Mucosa of stomach (tissue), 1 donor: ENCODE data around the gene POT1.

Experiments used
- H3K27me3 ChIP-seq: one replicate; pipeline ENCODE4 v1.7.0; 2013; ENCODE audit warnings: mild to moderate bottlenecking, low read length; ENCODE audit not compliant: control insufficient read depth, insufficient read depth
- H3K36me3 ChIP-seq: one replicate; pipeline ENCODE4 v1.7.0; 2013; ENCODE audit warnings: low read length; ENCODE audit not compliant: control insufficient read depth, insufficient read depth
- H3K4me1 ChIP-seq: one replicate; pipeline ENCODE4 v1.7.0; 2013; ENCODE audit warnings: mild to moderate bottlenecking, low read length; ENCODE audit not compliant: control insufficient read depth, insufficient read depth
- H3K4me3 ChIP-seq: one replicate; pipeline ENCODE4 v1.7.0; 2013; ENCODE audit warnings: low read length
- H3K9ac ChIP-seq: one replicate; pipeline ENCODE4 v1.7.0; 2013; ENCODE audit warnings: mild to moderate bottlenecking, low read length, moderate library complexity
- H3K9me3 ChIP-seq: one replicate; pipeline ENCODE4 v1.7.0; 2013; ENCODE audit warnings: mild to moderate bottlenecking, low read length, moderate library complexity; ENCODE audit not compliant: control insufficient read depth
- donor health status: Pancreatic carcinoma.

POT1 gene

DNA sequence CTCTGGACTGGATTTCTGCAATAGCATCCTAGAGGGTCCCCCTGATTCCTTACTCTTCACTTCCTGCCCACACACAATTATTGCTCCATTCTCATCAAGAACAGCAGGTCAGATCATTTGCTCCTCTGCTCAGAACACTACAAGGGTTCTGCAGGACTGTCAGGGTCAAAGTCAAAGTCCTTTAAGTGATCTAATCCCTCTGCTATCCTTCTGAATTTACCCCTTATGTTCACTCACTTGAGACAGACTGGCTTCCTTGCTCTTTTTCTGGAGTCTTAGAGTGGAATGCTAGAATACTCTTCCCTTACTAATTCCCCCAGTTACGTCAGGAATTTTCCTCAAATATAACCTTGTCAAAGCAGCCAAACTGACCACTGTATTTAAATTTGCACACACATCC is 7.5 kb upstream of the POT1 start:
- no peaks in the 10 kb centered on the region for H3K27me3 ChIP-seq

DNA sequence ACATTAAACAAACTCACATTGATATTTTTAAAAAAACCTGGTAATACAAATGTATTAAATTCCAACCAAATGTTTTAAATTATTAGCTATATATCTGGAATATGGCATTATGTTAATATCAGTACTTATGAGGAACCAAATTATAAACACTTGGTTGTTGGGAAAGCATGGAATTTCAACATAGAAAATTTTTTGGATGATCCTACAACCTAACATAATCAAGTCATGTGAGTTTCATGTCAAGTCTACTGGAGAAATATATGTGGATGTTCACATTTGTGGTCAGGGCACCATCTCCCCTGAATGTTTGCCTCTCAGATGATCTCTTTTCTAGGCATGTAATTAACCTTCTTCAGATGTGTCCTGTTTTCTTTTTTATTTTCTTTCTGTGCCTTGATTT is 5.2 kb upstream of the POT1 start:
- Histone ChIP-seq H3K4me1 (no peaks in the 10 kb centered on the region), H3K36me3 (no peaks in the 10 kb centered on the region), H3K9ac (no peak overlapping the region), H3K27me3 (no peaks in the 10 kb centered on the region), H3K4me3 (no peak overlapping the region), H3K9me3 (no peaks in the 10 kb centered on the region)

More for the DNA sequence above, 7.5 kb upstream of the POT1 start:
- no peak overlapping the region for H3K4me3 ChIP-seq
- H3K36me3 ChIP-seq: no peaks in the 10 kb centered on the region
- no peaks in the 10 kb centered on the region for H3K4me1 ChIP-seq
- no peaks in the 10 kb centered on the region for H3K9me3 ChIP-seq
- H3K9ac ChIP-seq: no peak overlapping the region

DNA sequence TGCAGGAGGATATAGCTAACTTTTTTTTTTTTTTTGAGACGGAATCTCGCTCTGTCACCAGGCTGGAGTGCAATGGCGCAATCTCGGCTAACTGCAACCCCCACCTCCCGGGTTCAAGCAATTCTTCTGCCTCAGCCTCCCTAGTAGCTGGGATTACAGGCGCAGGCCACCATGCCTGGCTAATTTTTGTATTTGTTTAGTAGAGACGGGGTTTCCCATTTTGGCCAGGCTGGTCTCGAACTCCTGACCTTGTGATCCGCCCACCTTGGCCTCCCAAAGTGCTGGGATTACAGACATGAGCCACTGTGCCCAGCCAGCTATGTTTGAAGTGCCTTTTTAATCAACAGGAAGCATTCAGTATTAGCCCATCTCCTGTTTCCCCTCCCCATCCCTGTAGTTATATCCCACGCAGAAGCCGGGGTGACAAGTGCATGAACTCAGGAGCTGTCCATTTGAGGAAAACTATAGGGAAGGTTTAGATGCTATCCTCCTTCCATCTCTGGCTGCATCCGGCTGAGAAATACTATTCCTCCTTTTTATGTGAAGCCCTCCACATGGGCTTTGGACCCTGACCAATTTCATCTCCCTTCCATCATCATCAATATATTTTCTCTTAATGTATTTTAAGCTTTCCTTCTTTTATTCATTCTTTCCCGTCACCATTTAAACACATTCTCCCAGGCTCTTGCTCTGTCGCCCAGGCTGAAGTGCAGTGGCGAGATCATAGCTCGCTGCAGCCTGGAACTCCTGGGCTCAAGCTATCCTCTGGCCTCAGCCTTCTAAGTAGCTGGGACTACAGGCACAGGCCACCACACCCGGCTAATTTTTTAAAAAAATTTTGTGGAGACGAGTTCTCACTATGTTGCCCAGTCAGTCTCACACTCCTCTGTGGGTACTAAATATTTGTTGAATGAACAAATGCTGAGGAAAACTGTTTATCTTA is 1.3 kb upstream of the POT1 start:
- Histone ChIP-seq H3K27me3 (no peaks in the 10 kb centered on the region), H3K4me3 (no peak overlapping the region), H3K36me3 (no peaks in the 10 kb centered on the region), H3K9me3 (no peaks in the 10 kb centered on the region), H3K9ac (no peak overlapping the region), H3K4me1 (no peaks in the 10 kb centered on the region)

DNA sequence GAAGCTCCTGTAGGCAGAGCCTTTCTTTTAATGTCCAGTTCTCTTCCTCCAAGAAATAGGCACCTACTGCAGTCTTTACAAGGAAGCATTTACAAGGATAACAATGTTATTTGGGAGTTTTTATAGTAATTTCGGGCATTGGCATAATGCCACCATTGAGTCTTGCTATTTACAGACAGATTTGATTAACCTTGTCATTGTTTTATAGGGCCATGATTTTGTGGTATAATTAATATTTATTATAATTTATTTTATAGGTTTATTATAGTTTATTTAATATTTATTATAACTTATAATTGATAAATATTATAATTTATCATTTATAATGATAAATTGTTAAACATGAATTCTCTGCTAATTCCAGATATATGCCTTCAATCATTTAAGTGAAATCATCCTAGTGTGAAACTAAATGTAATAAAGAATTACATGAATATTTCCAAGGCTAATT is 573 bp upstream of the POT1 start:
- Histone ChIP-seq H3K4me1 (no peaks in the 10 kb centered on the region), H3K4me3 (peak overlapping the region; percentile 48), H3K36me3 (no peaks in the 10 kb centered on the region), H3K9ac (no peak overlapping the region), H3K27me3 (no peaks in the 10 kb centered on the region), H3K9me3 (no peaks in the 10 kb centered on the region)

DNA sequence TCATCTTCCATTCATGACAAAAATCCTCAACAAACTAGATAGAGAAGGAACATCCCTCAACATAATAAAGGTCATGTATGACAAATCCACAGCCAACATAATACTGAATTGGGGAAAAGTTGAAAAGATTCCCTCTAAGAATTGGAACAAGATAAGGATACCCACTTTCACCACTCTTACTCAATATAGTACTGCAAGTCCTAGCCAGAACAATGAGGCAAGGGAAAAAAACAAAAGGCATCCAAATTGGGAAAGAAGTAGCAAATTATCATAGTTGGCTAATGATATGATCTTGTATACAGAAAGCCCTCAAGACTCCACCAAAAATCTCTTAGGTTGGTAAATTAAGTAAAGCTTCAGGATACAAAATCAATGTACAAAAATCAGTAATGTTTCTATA is 4.7 kb downstream of the POT1 start:
- Histone ChIP-seq H3K9ac (no peak overlapping the region), H3K9me3 (no peaks in the 10 kb centered on the region), H3K4me3 (no peak overlapping the region), H3K27me3 (no peaks in the 10 kb centered on the region), H3K4me1 (peaks cover 5% of the 10 kb centered on the region), H3K36me3 (no peaks in the 10 kb centered on the region)

DNA sequence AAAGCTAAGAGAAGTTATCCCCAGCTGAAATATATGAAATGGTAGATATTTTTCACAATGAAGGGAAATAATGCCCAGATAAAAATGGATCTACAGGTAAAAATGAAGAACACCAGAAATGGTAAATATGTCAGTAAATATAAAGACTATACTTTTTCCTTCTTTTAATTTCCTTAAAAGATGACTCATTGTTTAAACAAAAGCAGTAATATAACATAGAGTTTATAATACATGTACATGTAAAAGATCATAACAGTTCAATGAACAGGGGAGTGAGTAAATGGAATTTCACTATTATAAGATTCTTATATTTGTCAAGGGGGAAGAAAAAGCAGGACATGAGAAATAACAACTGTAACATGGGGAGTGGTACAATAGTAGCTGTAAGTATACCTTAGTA is 7.4 kb downstream of the POT1 start:
- H3K4me3 ChIP-seq: no peak overlapping the region
- no peaks in the 10 kb centered on the region for H3K36me3 ChIP-seq
- H3K9ac ChIP-seq: no peak overlapping the region
- H3K27me3 ChIP-seq: no peaks in the 10 kb centered on the region
- no peaks in the 10 kb centered on the region for H3K9me3 ChIP-seq
- H3K4me1 ChIP-seq: peaks cover 9% of the 10 kb centered on the region

DNA sequence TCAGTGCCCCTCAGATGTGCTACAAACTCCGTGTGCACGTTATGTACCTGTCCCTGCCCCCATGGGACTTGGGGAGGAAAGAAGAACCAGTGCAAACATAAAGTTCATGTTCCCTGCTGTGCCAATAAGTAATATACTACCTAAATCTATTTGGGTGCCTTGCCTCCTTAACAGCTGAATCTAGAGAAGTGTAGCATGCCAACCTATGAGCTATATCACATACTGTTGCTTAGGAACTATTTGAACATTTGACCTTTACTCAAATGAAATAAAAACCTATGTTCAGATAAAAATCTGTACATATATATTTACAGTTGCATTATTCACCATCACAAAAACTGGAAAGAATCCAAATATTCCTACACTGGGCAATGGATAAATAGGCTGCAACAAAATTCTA is 9.8 kb downstream of the POT1 start:
- peaks cover 9% of the 10 kb centered on the region for H3K4me1 ChIP-seq
- H3K36me3 ChIP-seq: no peaks in the 10 kb centered on the region
- H3K4me3 ChIP-seq: no peak overlapping the region
- H3K9me3 ChIP-seq: no peaks in the 10 kb centered on the region
- H3K9ac ChIP-seq: no peak overlapping the region
- no peaks in the 10 kb centered on the region for H3K27me3 ChIP-seq

DNA sequence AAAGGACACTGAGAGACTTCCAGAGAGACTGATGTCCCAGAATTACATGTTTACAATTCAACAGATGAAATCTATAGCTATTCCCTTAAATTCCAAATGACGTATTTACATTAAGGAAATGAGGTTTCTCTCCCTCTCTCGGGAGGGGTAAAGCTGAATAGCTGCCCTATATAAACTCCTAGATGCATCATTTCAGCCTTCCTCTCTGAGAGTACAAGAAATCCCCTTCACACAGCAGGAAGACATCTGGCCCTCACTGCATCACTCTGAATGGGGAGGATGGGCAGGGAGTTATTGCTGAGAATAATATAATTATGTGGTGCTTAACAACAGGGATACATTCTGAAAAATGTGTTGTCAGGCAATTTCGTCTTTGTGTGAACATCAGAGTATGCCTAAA is 11.0 kb downstream of the POT1 start:
- Histone ChIP-seq H3K9ac (no peak overlapping the region), H3K9me3 (no peaks in the 10 kb centered on the region), H3K4me3 (no peak overlapping the region), H3K4me1 (peaks cover 9% of the 10 kb centered on the region), H3K27me3 (no peaks in the 10 kb centered on the region), H3K36me3 (no peaks in the 10 kb centered on the region)

DNA sequence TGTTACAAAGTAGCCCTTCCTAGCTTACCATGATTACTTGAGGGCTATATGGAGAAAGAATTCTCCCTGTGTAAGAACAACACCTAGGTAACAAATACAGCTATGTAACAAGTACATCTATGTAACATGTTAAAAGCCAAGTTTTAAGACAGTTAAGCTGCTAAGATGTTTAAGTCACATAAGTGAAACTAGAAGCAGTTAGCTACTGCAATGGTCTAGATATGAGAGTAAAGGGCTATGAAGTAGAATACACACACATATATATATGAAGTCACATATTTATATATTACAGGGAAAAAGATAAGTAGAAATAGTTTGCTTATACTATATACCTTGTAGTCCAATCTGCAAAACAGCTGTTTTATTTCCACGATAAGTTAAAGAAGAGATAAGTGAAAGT is 14.4 kb downstream of the POT1 start:
- no peaks in the 10 kb centered on the region for H3K27me3 ChIP-seq
- no peak overlapping the region for H3K4me3 ChIP-seq
- H3K9ac ChIP-seq: no peak overlapping the region
- peaks cover 4% of the 10 kb centered on the region for H3K4me1 ChIP-seq
- no peaks in the 10 kb centered on the region for H3K9me3 ChIP-seq
- H3K36me3 ChIP-seq: no peaks in the 10 kb centered on the region

DNA sequence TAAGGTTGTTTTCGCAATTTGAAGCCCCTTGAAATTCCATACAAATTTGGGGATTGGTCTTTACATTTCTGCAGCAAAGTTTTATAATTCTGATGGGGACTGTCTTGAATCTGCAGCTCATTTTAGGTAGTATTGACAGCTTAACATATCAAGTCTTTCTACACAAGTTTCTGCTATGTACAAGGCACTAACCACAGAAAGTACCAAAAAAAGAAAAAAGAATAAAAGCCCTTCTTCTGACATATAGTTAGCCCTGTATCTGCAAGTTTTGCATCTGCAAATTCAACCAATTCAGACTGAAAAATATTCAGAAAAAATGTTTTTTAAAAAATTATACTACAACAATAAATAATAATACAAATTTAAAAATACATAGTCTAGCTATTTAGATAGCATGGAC is 15.3 kb downstream of the POT1 start:
- Histone ChIP-seq H3K4me3 (no peak overlapping the region), H3K4me1 (no peaks in the 10 kb centered on the region), H3K27me3 (no peaks in the 10 kb centered on the region), H3K9me3 (no peaks in the 10 kb centered on the region), H3K36me3 (no peaks in the 10 kb centered on the region), H3K9ac (no peak overlapping the region)

DNA sequence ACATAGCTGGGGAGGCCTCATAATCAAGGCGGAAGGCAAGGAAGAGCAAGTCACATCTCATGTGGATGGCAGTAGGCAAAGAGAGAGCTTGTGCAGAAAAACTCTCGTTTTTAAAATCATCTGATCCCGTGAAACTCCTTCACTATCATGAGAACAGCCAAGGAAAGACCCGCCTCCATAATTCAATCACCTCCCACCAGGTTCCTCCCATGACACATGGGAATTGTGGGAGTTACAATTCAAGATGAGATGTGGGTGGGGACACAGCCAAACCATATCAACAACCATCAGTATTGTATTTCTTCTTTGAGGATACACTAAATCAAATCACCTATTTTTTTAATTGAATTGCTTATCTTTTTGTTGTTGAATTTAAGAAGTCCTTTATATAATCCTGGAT is 16.7 kb downstream of the POT1 start:
- H3K4me1 ChIP-seq: no peaks in the 10 kb centered on the region
- H3K9me3 ChIP-seq: no peaks in the 10 kb centered on the region
- no peaks in the 10 kb centered on the region for H3K36me3 ChIP-seq
- no peak overlapping the region for H3K4me3 ChIP-seq
- no peaks in the 10 kb centered on the region for H3K27me3 ChIP-seq
- no peak overlapping the region for H3K9ac ChIP-seq

DNA sequence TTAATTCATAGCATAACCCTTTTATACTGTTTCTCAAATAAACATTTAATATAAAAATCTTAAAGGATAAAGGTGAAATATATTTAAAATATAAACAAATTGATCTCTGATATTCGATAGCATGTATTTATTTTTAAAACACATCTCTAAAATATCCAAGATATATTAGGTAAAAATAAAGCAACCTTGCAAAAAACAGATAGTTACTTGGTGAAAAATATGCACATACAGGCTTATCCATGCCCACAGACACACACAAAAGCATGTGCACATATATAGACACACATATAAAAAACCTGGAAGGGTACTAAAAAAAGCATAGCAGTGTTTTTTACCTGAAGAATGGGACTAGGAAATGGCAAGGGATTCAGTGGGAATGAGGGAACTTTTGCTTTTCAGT is 19.8 kb downstream of the POT1 start:
- Histone ChIP-seq H3K9ac (no peak overlapping the region), H3K4me1 (no peaks in the 10 kb centered on the region), H3K4me3 (no peak overlapping the region), H3K27me3 (no peaks in the 10 kb centered on the region), H3K36me3 (no peaks in the 10 kb centered on the region), H3K9me3 (no peaks in the 10 kb centered on the region)
